Prostate gland (tissue), 2 donors: Measurements from ENCODE around the gene LCN9. TPM values are rescaled to one million over a fixed set of nuclear protein-coding genes. Genes with fewer than 3 reads are reported as not detected.

ENCODE experiments used
- DNase-seq: peaks from one replicate; pipeline ENCODE4 v3.0.0-alpha.2; 2019; ENCODE audit warnings: low spot score
- H3K27ac ChIP-seq, 2 donors: fragments of 200-600 bp; sonication (generic); 2 replicates each; pipeline ENCODE4 v1.5.1; 2017 to 2019
- H3K27me3 ChIP-seq: fragments of 200-600 bp; sonication (generic); replicated peaks from 2 replicates; pipeline ENCODE4 v1.5.1; 2019; ENCODE audit not compliant: insufficient read depth
- H3K36me3 ChIP-seq, 2 donors: fragments of 200-600 bp; sonication (generic); 1 replicate in 1 of 2; 2 replicates in 1 of 2; pipeline versions ENCODE4 v1.5.1 to v1.8.1; 2017 to 2019
- H3K4me1 ChIP-seq: fragments of 200-600 bp; sonication (generic); replicated peaks from 2 replicates; pipeline ENCODE4 v1.5.1; 2019
- H3K4me3 ChIP-seq, 2 donors: fragments of 200-600 bp; sonication (generic); 2 replicates each; pipeline ENCODE4 v1.5.1; 2017 to 2019
- H3K9me3 ChIP-seq: fragments of 200-600 bp; sonication (generic); 2 replicates; pipeline ENCODE4 v1.5.1; 2017
- POLR2A ChIP-seq: fragments of 450-650 bp; IDR thresholded peaks from one replicate; pipeline ENCODE4 v1.6.1; 2016; ENCODE audit warnings: antibody characterized with exemption, mild to moderate bottlenecking
- POLR2AphosphoS5 ChIP-seq: sonication (generic); formaldehyde crosslinking; IDR thresholded peaks from one replicate; pipeline ENCODE4 v1.6.1; 2017; ENCODE audit warnings: antibody characterized with exemption
- WGBS: methylation state at CpG from one replicate; pipeline ENCODE4 v1.1.5; 2018; 5-methylcytosine and 5-hydroxymethylcytosine counted together
- intact Hi-C: fragments of 100-400 bp; cut with DNase I; formaldehyde crosslinking; loops from one replicate; pipeline ENCODE4 v1.14.2; 2022
- total RNA-seq, 2 donors: library from RNA; depleted of rRNA; stranded (reverse); fragments of >200 nt; gene quantifications; one replicate each; pipeline ENCODE4 v1.1.0, GENCODE V29; 2016
- TF ChIP-seq, protein P1 (sequence below), 4 experiments: fragments of 200-600 bp in 2 of 4; fragments of 450-650 bp in 2 of 4; sonication (generic) in 2 of 4; IDR thresholded peaks; 1 replicate in 3 of 4; 2 replicates in 1 of 4; pipeline ENCODE4 v1.5.1; 2016 to 2019; ENCODE audit warnings: antibody characterized with exemption in 4 of 4, mild to moderate bottlenecking in 2 of 4, moderate library complexity in 2 of 4

Gene LCN9, protein sequence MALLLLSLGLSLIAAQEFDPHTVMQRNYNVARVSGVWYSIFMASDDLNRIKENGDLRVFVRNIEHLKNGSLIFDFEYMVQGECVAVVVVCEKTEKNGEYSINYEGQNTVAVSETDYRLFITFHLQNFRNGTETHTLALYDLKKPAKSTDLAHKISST
- total RNA-seq: not detected

DNA sequence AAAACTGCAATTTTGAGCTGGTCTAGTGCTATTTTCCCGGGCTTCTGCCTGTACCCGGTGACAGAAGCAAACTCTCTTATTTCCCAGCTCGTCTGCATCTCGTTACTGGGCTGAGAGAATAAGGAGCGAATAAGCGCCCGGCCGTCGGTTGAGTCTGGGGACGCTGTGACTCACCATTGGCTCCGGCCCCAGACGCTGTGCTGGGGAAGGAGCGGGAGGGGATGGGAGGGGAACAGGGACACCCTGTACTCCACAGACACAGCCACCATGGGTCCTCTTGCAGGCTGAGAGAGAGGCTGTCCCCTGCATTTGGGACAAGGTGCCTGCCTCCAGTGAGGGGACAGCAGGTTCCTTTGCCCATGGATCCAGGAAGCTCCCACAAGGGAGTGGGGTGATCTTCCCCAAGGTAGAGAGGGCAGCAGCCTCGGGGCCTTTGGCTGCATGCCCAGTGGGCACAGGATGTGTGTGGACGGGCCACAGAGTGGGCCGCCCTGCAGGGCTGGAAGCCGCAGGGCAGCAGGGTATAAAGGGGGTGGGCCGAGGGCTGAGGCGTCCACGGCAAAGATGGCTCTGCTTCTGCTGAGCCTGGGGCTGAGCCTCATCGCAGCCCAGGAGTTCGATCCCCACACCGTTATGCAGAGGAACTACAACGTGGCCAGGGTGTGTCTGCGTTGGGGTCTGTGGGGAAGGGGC is at the start of gene LCN9:
TSS of gene LCN9 (plus strand) at position 552 of the 693 bp plus-strand sequence. CDS start at position 565, 13 bp downstream.
- no peak for DNase-seq
- Histone ChIP-seq H3K4me3 (no peak within 1 kb of the TSS), H3K36me3 (no peaks in the 10 kb centered on the region), H3K27ac (no peak within 1 kb of the TSS), H3K4me1 (no peaks in the 10 kb centered on the region), H3K9me3 (no peaks in the 10 kb centered on the region), H3K27me3 (no peaks in the 10 kb centered on the region)
- TF ChIP-seq, protein P1, sequence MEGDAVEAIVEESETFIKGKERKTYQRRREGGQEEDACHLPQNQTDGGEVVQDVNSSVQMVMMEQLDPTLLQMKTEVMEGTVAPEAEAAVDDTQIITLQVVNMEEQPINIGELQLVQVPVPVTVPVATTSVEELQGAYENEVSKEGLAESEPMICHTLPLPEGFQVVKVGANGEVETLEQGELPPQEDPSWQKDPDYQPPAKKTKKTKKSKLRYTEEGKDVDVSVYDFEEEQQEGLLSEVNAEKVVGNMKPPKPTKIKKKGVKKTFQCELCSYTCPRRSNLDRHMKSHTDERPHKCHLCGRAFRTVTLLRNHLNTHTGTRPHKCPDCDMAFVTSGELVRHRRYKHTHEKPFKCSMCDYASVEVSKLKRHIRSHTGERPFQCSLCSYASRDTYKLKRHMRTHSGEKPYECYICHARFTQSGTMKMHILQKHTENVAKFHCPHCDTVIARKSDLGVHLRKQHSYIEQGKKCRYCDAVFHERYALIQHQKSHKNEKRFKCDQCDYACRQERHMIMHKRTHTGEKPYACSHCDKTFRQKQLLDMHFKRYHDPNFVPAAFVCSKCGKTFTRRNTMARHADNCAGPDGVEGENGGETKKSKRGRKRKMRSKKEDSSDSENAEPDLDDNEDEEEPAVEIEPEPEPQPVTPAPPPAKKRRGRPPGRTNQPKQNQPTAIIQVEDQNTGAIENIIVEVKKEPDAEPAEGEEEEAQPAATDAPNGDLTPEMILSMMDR (IDR thresholded peaks at IDR 0.05): no peak
- TF ChIP-seq POLR2AphosphoS5 (no peak), POLR2A (no peak)
- WGBS: 24% methylated on average over 25 of the region's 25 CpGs
- intact Hi-C loops: no loop called here

DNA sequence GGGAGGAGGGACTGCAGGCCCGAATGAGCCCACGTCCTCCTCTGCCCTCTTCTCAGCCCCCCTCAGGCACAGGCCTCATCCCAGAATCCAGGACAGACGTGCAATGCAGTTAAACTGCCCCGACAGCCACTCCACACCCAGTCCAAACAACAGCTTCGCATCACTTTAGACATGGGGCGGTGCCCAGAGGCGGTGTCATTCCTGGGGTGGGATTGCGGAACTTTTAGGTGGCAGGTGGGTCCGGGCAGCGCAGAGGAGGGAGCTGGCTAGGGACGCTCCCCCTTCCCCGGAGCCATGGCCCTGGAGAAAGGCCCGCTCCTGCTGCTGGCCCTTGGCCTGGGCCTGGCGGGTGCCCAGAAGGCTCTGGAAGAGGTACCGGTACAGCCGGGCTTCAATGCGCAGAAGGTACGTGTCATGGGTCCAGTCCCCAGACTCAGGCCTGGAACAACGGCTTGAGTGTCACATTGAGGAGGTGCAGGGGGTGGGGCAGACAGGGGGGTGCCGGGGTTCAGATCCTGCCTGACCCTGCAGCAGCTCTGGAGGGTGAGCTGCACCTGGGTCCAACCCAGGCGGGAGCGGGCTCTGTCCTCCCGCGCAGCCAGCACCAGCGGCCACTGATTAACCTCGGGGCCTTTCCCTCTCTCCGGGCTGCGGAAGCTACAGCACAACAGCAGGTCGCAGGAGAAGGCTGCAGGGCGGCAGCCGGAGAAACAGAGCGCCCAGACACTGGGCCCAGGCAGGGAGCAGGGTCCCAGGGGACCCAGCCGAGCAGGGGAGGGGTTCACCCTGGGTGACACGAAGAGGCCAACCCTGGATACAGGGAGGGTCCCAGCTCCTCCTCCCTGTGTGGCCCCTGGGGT is 48.9 kb upstream of the LCN9 start:
- no peak for DNase-seq
- 65% methylated on average over 27 of the region's 34 CpGs for WGBS
- Histone ChIP-seq H3K4me3 (no peak overlapping the region), H3K27me3 (peaks cover 7% of the 10 kb centered on the region), H3K27ac (no peak overlapping the region), H3K9me3 (no peaks in the 10 kb centered on the region), H3K4me1 (no peaks in the 10 kb centered on the region), H3K36me3 (no peaks in the 10 kb centered on the region)
- TF ChIP-seq POLR2A: no peak
- no peak for TF ChIP-seq POLR2AphosphoS5
- TF ChIP-seq, protein P1 (IDR thresholded peaks at IDR 0.05): no peak
- intact Hi-C loops: no loop called here

DNA sequence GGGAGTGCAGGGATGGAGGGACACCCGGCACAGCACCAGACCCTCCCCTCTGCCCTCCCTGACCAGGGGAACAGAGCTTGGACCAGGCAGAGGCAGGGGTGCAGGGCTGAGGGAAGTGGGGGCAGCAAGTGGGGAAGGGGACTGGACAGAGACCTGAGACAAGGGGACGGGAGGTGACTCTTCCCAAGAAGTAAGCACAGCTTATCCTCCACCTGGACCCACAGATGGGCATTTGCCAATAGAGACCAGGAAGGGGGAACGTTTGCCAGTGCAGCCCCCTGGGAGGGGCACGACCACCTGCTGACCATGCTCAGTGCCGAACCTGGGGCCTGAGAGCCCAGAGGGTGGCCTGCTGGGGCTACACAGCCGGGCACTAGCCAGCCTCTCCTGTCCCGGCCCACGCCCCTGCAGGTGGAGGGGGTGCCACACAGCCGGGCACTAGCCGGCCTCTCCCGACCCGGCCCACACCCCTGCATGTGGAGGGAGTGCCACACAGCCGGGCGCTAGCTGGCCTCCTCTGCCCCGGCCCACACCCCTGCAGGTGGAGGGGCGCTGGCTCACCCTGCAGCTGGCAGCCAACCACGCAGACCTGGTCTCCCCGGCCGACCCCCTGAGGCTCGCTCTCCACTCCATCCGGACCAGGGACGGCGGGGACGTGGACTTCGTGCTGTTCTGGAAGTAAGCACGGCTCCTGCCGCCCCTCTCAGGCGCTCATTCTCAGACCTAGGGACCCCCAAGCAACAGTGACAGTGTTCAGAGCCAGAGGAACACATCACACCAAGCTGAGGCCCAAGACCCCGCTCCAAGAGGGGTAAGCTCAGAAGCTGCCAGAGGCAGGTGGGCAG is 48.1 kb upstream of the LCN9 start:
- intact Hi-C loops: no loop called here
- DNase-seq: no peak
- WGBS: 73% methylated on average over 27 of the region's 29 CpGs

More for the DNA sequence above, 48.1 kb upstream of the LCN9 start:
- H3K36me3 ChIP-seq: no peaks in the 10 kb centered on the region
- no peaks in the 10 kb centered on the region for H3K9me3 ChIP-seq
- H3K27ac ChIP-seq: no peak overlapping the region
- peaks cover 7% of the 10 kb centered on the region for H3K27me3 ChIP-seq
- TF ChIP-seq, protein P1 (IDR thresholded peaks at IDR 0.05): no peak
- TF ChIP-seq POLR2A (no peak), POLR2AphosphoS5 (no peak)
- no peak overlapping the region for H3K4me3 ChIP-seq
- no peaks in the 10 kb centered on the region for H3K4me1 ChIP-seq
